Testis (tissue), 3 donors: ENCODE data around the gene LHCGR. TPM values are rescaled to one million over a fixed set of nuclear protein-coding genes. Genes with fewer than 3 reads are reported as not detected.

ENCODE experiments used
- DNase-seq: peaks from one replicate; pipeline ENCODE4 v3.0.0-alpha.2; 2019
- H3K27ac ChIP-seq, 2 donors: fragments of 200-600 bp; sonication (generic); one replicate each; pipeline ENCODE4 v1.5.1; 2019
- H3K27me3 ChIP-seq: fragments of 200-600 bp; sonication (generic); one replicate; pipeline ENCODE4 v1.5.1; 2019
- H3K36me3 ChIP-seq: fragments of 200-600 bp; sonication (generic); one replicate; pipeline ENCODE4 v1.5.1; 2017; ENCODE audit warnings: low read depth; ENCODE audit errors: missing control alignments
- H3K4me1 ChIP-seq: fragments of 200-600 bp; sonication (generic); one replicate; pipeline ENCODE4 v1.5.1; 2019
- H3K4me3 ChIP-seq, 2 donors: fragments of 200-600 bp; sonication (generic); one replicate each; pipeline ENCODE4 v1.5.1; 2017 to 2019
- H3K9me3 ChIP-seq: fragments of 200-600 bp; sonication (generic); one replicate; pipeline ENCODE4 v1.5.1; 2017
- POLR2A ChIP-seq: fragments of 450-650 bp; IDR thresholded peaks from one replicate; pipeline ENCODE4 v1.6.1; 2017; ENCODE audit warnings: antibody characterized with exemption, mild to moderate bottlenecking, moderate library complexity
- WGBS, 2 donors: methylation state at CpG; one replicate each; pipeline ENCODE4 v1.1.5; 2018; 5-methylcytosine and 5-hydroxymethylcytosine counted together
- intact Hi-C: fragments of 100-400 bp; cut with DNase I; formaldehyde crosslinking; loops from one replicate; pipeline ENCODE4 v1.15.1; 2023; ENCODE audit warnings: low total_unique reads
- polyA plus RNA-seq: library from polyadenylated mRNA; stranded (reverse); fragments of 350-450 nt; fragmentation: Illumina TruSeq; extraction: RNeasy Lipid Tissue Mini Kit (QIAGEN cat#74804); gene quantifications from one replicate; pipeline ENCODE4 v1.2.3, GENCODE V29; 2014; ENCODE audit warnings: low read depth, low replicate concordance; ENCODE audit not compliant: insufficient read depth
- total RNA-seq, 2 donors: library from RNA; depleted of rRNA; stranded (reverse); fragments of >200 nt; gene quantifications; one replicate each; pipeline ENCODE4 v1.2.3, GENCODE V29; 2016
- TF ChIP-seq, protein P1 (sequence below), 3 experiments: fragments of 450-650 bp in 2 of 3; fragments of 200-600 bp in 1 of 3; sonication (generic) in 1 of 3; IDR thresholded peaks; one replicate each; pipeline ENCODE4 v1.5.1; 2016 to 2019; ENCODE audit warnings: antibody characterized with exemption in 3 of 3, mild to moderate bottlenecking in 2 of 3, moderate library complexity in 1 of 3

Gene LHCGR
- total and polyA plus RNA-seq, 3 donors from 2014 or later: 1.5 to 7.5 (median 2.1) TPM

- Histone ChIP-seq H3K4me1 (no peaks in the 10 kb centered on the region), H3K27me3 (no peaks in the 10 kb centered on the region), H3K4me3 (no peak overlapping the region), H3K36me3 (no peaks in the 10 kb centered on the region), H3K9me3 (no peaks in the 10 kb centered on the region), H3K27ac (no peak overlapping the region)
- WGBS, 2 donors: 78 to 85% methylated on average over 2 of the region's 2 CpGs
- TF ChIP-seq, protein P1, sequence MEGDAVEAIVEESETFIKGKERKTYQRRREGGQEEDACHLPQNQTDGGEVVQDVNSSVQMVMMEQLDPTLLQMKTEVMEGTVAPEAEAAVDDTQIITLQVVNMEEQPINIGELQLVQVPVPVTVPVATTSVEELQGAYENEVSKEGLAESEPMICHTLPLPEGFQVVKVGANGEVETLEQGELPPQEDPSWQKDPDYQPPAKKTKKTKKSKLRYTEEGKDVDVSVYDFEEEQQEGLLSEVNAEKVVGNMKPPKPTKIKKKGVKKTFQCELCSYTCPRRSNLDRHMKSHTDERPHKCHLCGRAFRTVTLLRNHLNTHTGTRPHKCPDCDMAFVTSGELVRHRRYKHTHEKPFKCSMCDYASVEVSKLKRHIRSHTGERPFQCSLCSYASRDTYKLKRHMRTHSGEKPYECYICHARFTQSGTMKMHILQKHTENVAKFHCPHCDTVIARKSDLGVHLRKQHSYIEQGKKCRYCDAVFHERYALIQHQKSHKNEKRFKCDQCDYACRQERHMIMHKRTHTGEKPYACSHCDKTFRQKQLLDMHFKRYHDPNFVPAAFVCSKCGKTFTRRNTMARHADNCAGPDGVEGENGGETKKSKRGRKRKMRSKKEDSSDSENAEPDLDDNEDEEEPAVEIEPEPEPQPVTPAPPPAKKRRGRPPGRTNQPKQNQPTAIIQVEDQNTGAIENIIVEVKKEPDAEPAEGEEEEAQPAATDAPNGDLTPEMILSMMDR (IDR thresholded peaks at IDR 0.05): no peak
- no peak for TF ChIP-seq POLR2A
- intact Hi-C loops: no loop called here
- no peak for DNase-seq
Measured at GRCh38 chr2:48727560-48727959, 28.0 kb downstream of the LHCGR start.

- Histone ChIP-seq H3K9me3 (no peaks in the 10 kb centered on the region), H3K27me3 (no peaks in the 10 kb centered on the region), H3K36me3 (no peaks in the 10 kb centered on the region), H3K4me3 (no peak overlapping the region), H3K4me1 (no peaks in the 10 kb centered on the region), H3K27ac (no peak overlapping the region)
- DNase-seq: no peak
- 68 to 69% methylated on average over 7 of the region's 7 CpGs for WGBS, 2 donors
- TF ChIP-seq, protein P1 (IDR thresholded peaks at IDR 0.05): no peak
- no peak for TF ChIP-seq POLR2A
- intact Hi-C loops: no loop called here
Measured at GRCh38 chr2:48725696-48726494, 29.6 kb downstream of the LHCGR start.

GRCh38 chr2:48724278-48724677, 31.2 kb downstream of the LHCGR start:
- H3K27me3 ChIP-seq: no peaks in the 10 kb centered on the region
- H3K27ac ChIP-seq: no peak overlapping the region
- intact Hi-C loops: no loop called here
- H3K4me1 ChIP-seq: no peaks in the 10 kb centered on the region
- H3K36me3 ChIP-seq: no peaks in the 10 kb centered on the region
- H3K9me3 ChIP-seq: no peaks in the 10 kb centered on the region
- WGBS, 2 donors: 82 to 85% methylated on average over 2 of the region's 2 CpGs
- no peak for DNase-seq
- H3K4me3 ChIP-seq: no peak overlapping the region
- TF ChIP-seq POLR2A: no peak
- TF ChIP-seq, protein P1 (IDR thresholded peaks at IDR 0.05): no peak

DNA sequence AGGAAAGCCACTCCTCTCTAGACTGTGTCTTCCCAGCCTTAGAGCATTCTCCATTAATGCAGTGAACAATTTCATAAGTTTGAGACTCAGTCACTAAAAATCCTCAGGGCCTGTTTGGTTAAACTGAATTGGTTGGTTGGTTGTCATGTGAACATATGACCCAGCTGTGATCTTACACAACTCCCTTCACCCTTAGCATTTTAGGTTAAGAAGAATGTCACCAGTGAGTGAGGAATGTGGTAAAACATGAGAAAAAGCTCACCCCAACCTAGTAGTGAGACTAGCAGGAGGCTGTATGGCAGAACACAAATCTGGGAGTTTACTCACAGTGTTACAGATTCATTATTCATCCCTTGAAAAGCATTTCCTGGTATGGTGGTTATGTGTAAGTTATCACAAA, 32.4 kb downstream of the LHCGR start:
- DNase-seq: no peak
- intact Hi-C loops: no loop called here
- no peaks in the 10 kb centered on the region for H3K27me3 ChIP-seq
- no peak overlapping the region for H3K27ac ChIP-seq
- H3K9me3 ChIP-seq: no peaks in the 10 kb centered on the region
- no peaks in the 10 kb centered on the region for H3K4me1 ChIP-seq
- H3K36me3 ChIP-seq: no peaks in the 10 kb centered on the region
- TF ChIP-seq, protein P1 (IDR thresholded peaks at IDR 0.05): no peak
- TF ChIP-seq POLR2A: no peak
- no peak overlapping the region for H3K4me3 ChIP-seq

- 95 to 100% methylated on average over 1 of the region's 1 CpG for WGBS, 2 donors
- Histone ChIP-seq H3K4me3 (no peak overlapping the region), H3K9me3 (no peaks in the 10 kb centered on the region), H3K36me3 (no peaks in the 10 kb centered on the region), H3K27me3 (no peaks in the 10 kb centered on the region), H3K4me1 (no peaks in the 10 kb centered on the region), H3K27ac (no peak overlapping the region)
- intact Hi-C loops: no loop called here
- no peak for DNase-seq
- TF ChIP-seq, protein P1 (IDR thresholded peaks at IDR 0.05): no peak
- TF ChIP-seq POLR2A: no peak
Measured at GRCh38 chr2:48722391-48722790, 33.1 kb downstream of the LHCGR start.
